CD1c-positive myeloid dendritic cell (primary cell): ENCODE measurements around the gene TCP11.
A peak's percentile ranks its signal among the peaks of the same experiment; 100 is the strongest.
"Not testable (repeated sequence)": the region's sequence is repeated elsewhere in the genome, so short reads cannot be mapped to it uniquely, and the experiment has no call there.

ENCODE experiments used
- DNase-seq: peaks from one replicate; pipeline ENCODE4 v3.0.0-alpha.2; 2016; ENCODE audit errors: extremely low spot score

TCP11 gene

DNA sequence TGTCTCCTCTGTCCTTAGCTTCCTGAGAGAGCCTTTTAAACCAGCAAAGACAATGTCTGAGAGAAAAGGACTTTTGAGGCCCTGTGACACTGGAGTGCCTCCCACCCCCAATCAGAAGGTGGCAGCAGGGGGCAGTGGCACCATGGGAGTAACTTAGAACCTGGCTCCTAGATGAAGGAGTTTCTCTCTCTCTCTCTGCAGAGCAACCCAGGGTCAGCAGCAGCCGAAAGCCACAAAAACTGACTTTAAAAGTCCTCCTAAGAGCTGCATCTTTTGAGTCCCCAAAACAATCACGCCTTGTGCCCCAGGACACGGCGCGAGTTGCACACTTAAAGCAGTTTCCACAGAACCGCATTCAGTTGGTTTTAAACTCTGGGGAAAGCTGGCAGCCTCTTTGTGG is 5.3 kb upstream of the TCP11 start:
- DNase-seq: no peak

DNA sequence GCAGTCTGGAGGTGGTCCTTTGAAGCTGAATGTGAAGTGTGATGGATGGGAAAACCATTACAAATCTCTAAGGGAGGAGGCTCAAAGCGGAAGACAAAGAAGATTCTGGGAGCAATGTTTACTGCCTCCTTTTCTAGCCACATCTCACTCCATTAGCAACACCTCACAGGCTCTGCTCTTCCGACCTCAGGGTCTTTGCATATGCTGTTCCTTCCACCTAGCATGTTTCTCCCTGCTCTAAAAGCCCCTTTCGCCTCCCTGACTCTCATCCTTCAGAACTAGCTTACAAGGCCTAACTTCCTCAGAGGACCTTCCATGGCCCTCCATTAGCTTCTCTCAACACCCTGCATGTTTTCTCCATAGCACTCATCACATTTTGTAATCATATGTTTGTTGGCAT is 4.6 kb upstream of the TCP11 start:
- no peak for DNase-seq

DNA sequence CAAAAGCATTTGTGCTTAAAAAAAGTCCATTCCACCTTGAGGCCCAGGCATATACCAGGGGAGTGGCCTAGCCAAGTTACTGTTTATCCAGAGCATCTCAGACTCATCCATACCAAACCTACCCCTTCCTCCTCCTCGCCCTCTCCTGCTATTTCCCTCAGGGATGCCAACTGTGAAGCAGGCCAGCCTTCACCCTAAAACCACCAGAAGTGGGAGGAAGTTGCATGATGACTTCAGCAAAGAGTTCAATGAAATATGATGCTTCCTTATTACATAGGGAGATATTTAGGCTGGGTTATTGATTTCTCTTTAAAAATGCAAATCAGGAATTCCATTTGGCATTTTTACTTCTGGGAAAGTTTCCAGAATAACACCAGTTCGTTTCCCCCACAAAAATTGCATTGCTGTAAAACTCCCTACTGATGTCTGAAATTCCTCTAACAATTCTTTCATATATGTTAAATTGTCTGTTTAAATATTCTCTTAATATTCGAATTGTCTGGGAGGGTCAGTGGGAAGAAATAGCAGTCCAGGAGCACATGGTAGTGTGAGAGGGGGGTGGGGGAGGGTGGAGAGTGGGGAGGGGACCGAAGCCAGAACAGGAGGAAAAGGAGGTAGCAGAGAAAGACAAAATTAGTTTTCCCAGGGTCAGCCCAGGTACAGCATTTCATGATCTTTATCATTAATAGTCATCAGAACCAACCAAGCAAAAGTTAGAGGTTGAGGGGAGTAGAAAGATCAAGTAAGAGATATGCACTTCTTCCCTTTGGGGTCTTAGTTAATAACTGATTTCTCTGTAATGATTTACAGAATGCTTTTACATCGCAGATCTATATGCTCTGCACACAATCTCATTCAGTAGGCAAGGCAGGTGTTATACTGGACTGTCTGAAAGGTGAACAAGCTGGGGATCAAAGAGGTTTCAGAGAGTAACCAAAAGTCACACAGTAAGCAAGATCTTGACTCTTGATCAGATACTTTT is 1.7 kb upstream of the TCP11 start:
- peak; percentile 38 for DNase-seq

DNA sequence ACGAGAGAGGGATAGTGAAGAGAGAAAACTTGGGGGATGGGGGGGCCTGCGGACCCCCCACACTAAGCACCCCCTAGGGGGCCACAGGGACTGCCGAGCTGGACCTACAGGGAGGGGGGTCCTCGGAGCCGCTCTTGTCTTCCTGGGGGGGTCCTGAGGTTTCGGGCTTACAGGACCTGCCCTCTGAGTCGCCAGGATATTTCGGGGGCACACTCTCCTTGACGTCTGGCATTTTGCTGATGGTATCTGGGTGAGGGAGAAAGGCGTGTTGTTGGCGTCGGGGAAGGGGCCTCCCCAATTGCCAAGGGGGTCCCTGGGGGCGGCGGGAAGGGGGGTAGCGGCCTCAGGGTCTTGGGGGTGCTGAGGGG is 516 bp downstream of the TCP11 start:
- no peak for DNase-seq

DNA sequence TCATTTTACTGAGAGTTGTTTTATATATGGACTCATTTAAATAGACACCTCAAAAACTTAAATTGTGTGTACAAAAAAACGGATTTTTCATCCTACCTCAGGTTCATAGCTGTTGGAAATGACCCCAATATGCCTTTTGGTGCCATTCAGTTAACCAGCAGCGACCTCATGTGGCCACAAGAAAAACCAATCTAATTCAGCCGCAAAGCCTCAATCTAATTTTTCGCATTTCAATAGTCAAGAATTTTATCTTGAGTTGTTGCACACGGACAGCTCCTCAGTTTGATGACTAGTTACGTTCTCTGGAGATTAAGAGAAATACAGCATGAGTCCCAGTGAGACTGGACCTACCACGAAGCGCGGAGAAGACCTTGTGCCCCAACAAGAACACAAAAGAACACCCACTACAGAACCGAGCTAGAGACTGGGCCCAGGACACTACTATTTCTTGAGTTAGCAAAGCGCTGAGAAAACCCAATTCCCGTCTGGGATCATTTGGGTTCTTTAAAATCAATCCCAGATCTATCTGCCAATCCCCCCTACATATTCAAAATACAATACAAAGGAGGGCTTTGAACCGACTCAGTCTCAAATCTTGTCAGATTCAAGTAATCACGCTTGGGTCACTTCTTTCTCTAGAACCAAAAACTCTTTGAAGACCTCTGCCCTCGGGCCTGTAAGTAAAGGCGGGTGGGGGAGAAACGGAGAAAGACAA is 1.1 kb downstream of the TCP11 start:
- peak; percentile 66 for DNase-seq

DNA sequence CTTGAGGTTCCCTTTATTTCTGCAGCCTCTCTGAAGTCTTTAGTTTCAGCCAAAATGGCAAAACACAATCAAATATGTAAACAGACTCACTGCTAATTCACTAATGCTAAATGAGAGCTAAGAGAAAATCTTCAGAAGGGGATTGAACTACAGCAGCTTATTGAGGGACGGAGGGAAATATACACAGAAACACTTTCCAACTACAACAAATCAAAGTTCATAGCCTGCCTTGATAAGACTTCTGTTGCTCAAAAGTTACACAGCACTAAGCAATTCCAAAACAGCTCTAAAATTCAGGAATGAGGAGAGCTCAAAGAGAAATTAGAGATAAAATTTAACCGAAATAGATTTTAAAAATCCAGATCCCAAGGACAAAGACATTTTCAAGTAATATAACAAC is 1.7 kb downstream of the TCP11 start:
- DNase-seq: no peak

DNA sequence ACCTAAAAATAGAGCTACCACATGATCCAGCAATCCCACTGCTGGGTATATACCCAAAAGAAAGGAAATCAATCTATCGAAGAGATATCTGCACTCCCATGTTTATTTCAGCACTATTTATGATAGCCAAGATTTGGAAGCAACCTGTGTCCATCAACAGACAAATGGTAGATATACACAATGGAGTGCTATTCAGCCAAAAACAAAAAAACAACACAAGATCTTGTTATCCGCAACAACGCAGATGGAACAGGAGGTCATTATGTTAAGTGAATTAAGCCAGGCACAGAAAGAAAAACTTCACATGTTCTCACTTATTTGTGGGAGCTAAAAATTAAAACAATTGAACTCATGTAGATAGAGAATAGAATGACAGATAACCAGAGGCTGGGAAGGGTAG is 2.9 kb downstream of the TCP11 start:
- not testable (repeated sequence) for DNase-seq

DNA sequence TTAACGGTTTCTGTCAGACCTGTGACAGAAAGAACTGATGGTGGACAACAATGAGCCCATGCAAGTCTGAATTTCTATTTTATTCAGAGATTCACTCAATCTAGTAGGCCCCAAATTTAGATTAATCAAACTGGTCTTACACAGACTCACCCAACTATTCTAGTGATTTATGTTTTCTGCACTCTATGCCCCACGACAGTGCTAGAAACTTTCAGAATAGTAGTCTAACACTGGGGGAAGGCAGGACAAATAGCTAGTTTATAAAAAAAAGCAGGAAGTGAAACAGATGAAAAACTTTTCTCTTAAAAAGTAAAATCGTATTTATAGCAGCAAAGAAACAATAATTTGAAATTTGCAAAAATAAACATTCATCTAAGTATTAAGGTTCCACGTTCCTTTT is 5.0 kb downstream of the TCP11 start:
- no peak for DNase-seq

DNA sequence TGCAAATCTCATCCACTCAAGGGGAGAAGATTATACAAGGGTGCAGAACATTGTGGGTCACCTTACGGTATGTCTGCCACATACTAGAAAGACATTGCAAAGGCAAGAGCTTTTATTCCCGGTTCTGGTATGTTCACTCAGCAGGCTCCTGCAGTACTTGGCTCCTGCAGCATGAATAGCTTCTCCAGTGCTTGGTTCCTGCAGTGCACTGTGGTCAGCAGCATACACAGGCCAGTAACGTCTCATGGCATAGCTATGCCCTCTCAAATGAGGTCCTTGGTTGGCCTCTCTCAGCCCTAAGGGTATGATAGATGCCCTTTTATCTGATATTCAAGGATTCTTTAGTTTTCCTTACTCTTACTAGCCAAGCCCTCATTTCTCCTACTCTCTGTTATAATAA is 12.6 kb downstream of the TCP11 start:
- DNase-seq: no peak

DNA sequence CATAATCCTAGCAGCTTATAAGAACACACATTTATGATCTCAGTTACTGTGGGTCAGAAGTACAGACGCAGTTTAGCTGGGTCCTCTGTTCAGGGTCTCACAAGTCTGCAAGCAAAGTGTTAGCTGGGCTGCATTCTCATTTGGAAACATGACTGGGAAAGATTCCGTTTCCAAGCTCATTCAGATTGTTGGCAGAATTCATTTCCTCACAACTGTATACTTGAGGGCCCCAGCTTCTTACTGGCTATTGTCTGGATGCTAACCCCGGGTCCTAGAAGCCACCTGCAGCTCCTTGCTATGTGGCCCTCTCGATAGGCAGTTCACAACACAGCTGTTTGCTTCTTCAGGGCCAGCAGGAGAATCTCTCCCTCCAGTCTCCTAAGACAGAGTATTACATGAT is 13.1 kb downstream of the TCP11 start:
- DNase-seq: no peak

DNA sequence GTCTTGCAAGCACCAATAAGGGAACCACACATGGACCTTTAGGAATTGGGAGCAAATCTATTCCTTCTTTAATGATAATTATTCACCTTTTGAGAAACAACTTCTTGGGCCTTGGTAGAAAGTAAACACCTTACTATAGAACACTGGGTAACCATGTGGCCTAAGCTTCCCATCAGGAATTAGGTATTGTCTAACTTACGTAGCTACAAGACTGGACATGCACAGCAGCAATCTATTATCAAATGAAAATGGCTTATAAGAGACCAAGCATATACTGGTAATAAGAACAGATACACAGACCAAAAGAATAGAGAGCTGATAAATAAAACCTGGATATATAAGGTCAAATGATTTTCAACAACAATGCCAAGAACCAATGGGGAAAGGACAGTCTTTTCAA is 16.8 kb downstream of the TCP11 start:
- DNase-seq: no peak

DNA sequence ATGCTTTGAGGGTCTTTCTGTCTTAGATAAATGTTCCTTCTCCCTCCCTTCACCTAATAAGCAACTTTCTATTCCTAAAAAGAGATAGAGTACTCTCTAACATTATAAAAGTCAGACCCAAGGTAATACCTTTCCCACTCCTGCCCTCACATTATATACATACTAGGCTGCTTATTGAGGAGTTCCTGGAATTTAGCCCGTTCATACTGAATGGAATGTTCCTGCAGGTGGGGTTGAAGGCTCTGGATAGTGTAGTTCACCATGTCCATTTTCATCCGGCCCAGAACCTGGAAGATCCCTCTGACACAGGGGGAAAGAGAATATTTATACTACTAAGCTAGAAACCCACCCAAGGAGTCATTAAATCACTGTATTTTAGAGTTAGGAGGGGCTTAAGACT is 20.4 kb downstream of the TCP11 start:
- DNase-seq: no peak

DNA sequence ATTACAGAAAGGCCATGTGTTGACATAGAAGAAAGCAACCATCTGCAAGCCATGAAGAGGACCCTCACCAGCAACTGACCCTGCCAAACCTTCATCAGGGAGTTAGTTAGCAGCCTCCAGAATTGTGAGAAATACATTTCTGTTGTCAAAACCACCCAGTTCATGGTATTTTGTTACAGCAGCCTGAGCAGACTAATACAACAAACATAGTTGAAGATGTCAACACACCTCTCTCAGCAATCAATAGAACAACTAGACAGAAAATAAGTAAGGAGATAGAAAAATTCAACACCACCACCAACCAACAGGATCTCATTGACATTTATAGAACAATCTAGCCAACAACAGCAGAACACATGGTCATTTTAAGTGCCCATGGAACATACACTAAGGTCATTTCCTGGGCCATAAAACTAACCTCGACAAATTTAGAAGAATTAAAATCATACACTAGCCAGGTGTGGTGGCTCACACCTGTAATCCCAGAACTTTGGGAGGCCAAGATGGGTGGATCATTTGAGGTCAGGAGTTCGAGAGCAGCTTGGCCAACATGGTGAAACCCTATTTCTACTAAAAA is 32.7 kb downstream of the TCP11 start:
- DNase-seq: no peak

DNA sequence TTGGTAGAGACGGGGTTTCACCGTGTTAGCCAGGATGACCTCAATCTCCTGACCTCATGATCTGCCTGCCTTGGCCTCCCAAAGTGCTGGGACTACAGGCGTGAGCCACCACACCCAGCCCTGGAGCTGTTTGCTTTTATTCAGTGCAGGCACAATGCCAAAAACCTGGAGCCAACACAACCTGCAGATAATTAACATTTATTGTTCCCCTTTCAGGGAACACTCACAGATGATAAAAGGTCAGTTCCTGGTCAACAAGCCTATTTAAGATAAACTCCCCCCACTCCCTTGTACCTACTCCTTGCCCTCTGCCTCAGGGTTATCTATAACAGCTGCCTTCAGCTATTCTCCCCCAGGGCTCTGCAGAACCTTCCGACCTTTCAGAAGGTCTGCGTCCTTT is 33.4 kb downstream of the TCP11 start:
- DNase-seq: not testable (repeated sequence)

DNA sequence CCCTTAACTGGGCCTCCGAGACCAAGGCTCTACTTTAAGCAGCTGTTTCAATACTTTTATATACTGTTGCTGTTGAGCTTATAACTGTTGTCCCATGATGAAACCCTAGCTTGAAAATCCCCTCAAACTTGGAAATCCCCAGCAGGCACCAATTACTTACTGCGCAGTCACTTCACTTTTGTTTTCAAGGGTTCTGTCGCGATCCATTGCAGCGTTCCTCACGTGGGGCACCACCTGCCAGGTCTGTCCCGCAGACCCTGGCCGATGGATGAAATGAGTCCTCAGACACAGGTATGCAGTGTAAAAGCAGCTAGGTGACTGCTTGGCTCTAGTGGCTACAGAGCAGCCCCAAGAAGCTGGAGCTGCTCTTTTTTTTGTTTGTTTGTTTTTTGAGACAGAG is 33.9 kb downstream of the TCP11 start:
- not testable (repeated sequence) for DNase-seq

DNA sequence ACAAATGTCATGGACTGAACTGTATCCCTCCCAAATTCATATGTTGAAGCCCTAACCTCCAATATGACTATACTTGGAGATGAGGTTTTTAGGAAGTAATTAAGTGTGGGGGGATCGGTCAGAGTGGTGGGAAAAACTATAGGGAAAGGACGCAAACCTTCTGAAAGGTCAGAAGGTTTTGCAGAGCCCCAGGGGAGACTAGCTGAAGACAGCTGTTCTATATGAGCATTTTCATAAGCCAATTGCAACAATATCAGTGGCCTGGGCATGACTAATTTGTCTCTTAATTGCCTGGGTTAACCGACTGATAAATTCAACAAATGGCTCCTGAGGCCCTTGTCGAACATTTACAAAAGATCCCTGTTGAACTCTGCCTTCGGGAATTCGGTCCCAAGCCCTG is 35.1 kb downstream of the TCP11 start:
- not testable (repeated sequence) for DNase-seq

DNA sequence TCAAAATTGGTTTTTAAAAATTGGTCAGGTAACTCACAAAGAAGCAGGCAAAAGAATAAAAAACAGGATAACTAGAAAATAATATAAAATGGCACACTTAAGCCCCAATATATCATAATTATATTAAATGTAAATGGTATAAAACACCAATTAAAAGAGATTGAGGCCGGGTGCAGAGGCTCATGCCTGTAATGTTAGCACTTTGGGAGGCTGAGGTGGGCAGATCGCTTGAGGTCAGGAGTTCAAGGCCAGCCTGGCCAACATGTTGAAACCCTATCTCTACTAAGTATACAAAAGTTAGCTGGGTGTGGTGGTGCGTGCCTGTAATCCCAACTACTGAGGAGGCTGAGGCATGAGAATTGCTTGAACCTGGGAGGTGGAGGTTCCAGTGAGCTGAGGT is 36.1 kb downstream of the TCP11 start:
- DNase-seq: no peak

DNA sequence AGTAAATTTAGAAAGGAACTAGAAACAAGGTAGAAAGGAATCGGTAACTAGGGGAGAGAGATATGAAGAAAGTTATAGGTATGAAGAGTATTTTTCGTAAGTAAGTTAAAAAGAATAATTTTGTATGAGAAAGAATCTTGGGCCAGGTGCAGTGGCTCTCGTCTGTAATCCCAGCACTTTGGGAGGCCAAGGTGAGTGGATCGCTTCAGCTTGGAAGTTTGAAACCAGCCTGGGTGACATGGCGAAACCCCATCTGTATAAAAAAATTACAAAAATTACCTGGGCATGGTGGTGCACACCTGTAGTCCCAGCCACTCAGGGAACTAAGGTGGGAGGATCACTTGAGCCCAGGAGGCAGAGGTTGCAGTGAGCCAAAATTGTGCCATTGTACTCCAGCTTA is 42.0 kb downstream of the TCP11 start:
- DNase-seq: no peak

DNA sequence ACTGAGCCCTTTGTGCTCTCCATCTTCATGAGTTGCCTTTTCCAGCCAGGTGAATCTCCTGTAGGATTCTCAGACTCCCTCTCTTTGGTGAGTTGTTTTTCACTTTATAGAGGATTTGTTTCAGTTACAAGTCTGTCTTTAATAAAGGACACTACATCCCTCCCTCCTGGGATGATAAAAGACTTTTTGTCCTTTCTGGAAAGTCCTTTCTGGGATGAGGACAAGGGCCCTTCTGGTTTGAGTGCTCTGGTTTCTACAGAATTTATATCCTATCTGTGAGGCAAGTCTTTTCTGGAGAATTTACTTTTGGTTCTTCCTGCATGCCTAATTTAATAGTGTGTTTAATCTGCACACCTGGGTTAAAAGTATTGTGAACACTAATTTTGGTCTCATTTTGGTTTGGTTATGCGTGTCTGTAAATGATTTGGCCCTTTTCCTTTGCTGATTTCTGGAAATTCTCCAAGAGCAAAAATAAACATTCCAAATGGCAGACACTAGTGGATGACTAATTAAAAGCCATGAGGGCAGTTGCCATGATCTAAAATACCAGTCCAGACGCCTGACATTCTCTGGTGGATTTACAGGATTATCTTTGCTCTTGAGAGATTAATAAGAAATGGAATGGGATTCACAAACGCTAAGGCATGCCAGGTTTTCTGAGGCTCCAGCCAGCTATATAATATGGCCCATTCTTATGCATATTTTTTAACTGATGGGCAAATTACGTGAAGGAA is 44.8 kb downstream of the TCP11 start:
- no peak for DNase-seq

DNA sequence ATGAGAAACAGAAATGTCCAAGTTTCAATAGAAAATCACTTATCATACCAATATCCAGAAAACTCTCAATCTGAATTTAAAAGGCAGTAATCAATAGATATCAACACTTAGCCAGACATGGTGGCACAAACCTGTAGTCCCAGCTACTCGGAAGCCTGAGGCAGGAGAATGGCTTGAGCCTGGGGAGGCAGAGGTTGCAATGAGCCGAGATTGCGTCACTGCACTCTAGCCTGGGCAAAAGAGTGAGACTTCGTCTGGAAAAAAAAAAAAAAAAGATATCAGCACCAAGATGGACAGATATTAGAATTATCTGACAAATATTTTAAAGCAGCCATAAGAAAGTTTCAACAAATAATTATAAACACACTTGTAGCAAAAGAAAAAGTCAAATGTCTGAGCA is 47.0 kb downstream of the TCP11 start:
- no peak for DNase-seq

DNA sequence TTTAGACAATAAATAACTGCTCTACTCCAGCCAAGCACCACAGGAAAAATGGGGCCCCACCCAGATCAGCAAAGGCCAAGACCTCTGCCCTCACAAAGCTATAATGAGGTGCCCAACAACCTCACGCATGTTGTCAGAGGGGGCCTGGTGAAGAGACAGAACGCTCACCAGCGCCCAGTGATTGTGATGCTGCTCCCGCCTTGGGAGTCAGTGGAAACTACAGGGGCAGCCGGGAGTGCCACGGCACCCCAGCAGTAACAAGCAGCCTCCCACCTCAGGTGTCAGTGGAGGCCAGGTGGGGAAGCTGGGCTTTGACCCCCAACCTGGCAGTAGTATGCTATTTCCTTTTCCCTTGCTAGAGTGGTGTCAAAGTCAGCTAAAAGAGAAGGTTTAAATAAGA is 47.4 kb downstream of the TCP11 start:
- no peak for DNase-seq

DNA sequence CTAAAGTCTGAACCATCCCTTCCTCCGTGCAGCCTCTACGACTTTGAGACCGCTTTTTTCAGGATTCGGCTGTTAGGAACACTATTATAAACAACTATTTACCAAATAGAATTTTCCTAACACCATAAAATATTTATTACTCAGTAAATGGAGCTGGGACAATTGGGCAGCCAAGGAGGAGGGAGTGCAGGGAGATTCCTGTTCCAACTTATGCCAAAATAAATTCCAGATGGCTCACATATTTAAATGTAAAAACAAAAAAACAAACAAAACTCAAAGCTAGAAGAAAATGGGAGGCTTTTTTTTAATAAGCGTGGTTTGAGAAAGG is 48.1 kb downstream of the TCP11 start:
- DNase-seq: no peak
